PC-3 (cell line): ENCODE data around the gene CRY1. TPM values are rescaled to one million over a fixed set of nuclear protein-coding genes. Genes with fewer than 3 reads are reported as not detected.
A peak's percentile ranks its signal among the peaks of the same experiment; 100 is the strongest.

Experiments
- ATAC-seq: fragments of 200-7000 bp; cut with Tn5 transposase; 2 replicates; pipeline ENCODE4 v1.9.1; 2020; ENCODE audit warnings: mild to moderate bottlenecking, moderate library complexity
- BruUV-seq: library from RNA; stranded (reverse); fragments of 400-500 nt; replicated peaks from 2 replicates; lab custom pipeline; 2021; lab: Mats Ljungman, UMichigan
- CTCF ChIA-PET: fragments of 300-600 bp; sonication (Branson Sonifier 250); formaldehyde crosslinking; loops from one replicate; lab custom pipeline; 2022; ENCODE audit warnings: antibody characterized with exemption; lab: Charles Lee
- POLR2A ChIA-PET: fragments of 300-600 bp; sonication (Branson Sonifier 250); formaldehyde crosslinking; loops from one replicate; lab custom pipeline; 2022; ENCODE audit warnings: antibody characterized with exemption; ENCODE audit not compliant: unreplicated experiment; lab: Charles Lee
- DNase-seq: peaks from one replicate; pipeline ENCODE4 v3.0.0-alpha.2; 2015
- H2AFZ ChIP-seq: fragments of 300-600 bp; sonication (generic); 2 replicates; pipeline ENCODE4 v1.6.0; 2016; ENCODE audit warnings: antibody characterized with exemption, low read length
- H3F3A ChIP-seq: fragments of 300-600 bp; sonication (generic); one replicate; pipeline ENCODE4 v1.6.0; 2017; ENCODE audit warnings: antibody characterized with exemption, low read length, control low read depth, mild to moderate bottlenecking; ENCODE audit not compliant: unreplicated experiment
- H3K27ac ChIP-seq: fragments of 300-600 bp; sonication (generic); 2 replicates; pipeline ENCODE4 v1.5.1; 2016; ENCODE audit warnings: mild to moderate bottlenecking, low read length
- H3K27me3 ChIP-seq: fragments of 300-600 bp; sonication (generic); 2 replicates; pipeline ENCODE4 v1.6.1; 2016; ENCODE audit warnings: low read length, mixed read lengths
- H3K36me3 ChIP-seq: fragments of 300-600 bp; sonication (generic); 2 replicates; pipeline ENCODE4 v1.6.1; 2016; ENCODE audit warnings: low read depth, mixed run types, low read length, mixed read lengths
- H3K4me1 ChIP-seq: fragments of 300-600 bp; sonication (generic); 2 replicates; pipeline ENCODE4 v1.5.1; 2016; ENCODE audit warnings: low read length; ENCODE audit not compliant: insufficient read depth
- H3K4me2 ChIP-seq: fragments of 300-600 bp; sonication (generic); 2 replicates; pipeline ENCODE4 v1.6.0; 2016; ENCODE audit warnings: low read length
- H3K4me3 ChIP-seq: fragments of 300-600 bp; sonication (generic); 2 replicates; pipeline ENCODE4 v1.5.1; 2016; ENCODE audit warnings: mild to moderate bottlenecking, low read length, mixed read lengths
- H3K79me2 ChIP-seq: fragments of 300-600 bp; sonication (generic); 2 replicates; pipeline ENCODE4 v1.6.1; 2017; ENCODE audit warnings: low read length, mixed read lengths
- H3K9ac ChIP-seq: fragments of 300-600 bp; sonication (generic); 2 replicates; pipeline ENCODE4 v1.6.0; 2016; ENCODE audit warnings: mild to moderate bottlenecking, low read length
- H3K9me2 ChIP-seq: fragments of 300-600 bp; sonication (generic); replicated peaks from 2 replicates; pipeline ENCODE4 v1.6.1; 2016; ENCODE audit warnings: mixed run types, low read length, mixed read lengths
- H3K9me3 ChIP-seq: fragments of 300-600 bp; sonication (generic); 2 replicates; pipeline ENCODE4 v1.6.1; 2016; ENCODE audit warnings: low read length, mixed read lengths
- H4K20me1 ChIP-seq: fragments of 300-600 bp; sonication (generic); 2 replicates; pipeline ENCODE4 v1.6.1; 2016; ENCODE audit warnings: low read length, mixed read lengths
- CTCF ChIP-seq: fragments of 300-600 bp; sonication (generic); conservative IDR thresholded peaks from 2 replicates; pipeline ENCODE4 v1.5.1; 2017; ENCODE audit warnings: antibody characterized with exemption, low read depth, mild to moderate bottlenecking, low read length
- EZH2 ChIP-seq: fragments of 300-600 bp; sonication (generic); IDR thresholded peaks from one replicate; pipeline ENCODE4 v1.6.1; 2017; ENCODE audit warnings: antibody characterized with exemption, mild to moderate bottlenecking, low read length; ENCODE audit not compliant: unreplicated experiment
- EZH2phosphoT487 ChIP-seq: fragments of 300-600 bp; sonication (generic); IDR thresholded peaks from 2 replicates; pipeline ENCODE4 v1.6.1; 2018; ENCODE audit warnings: mild to moderate bottlenecking, antibody characterized with exemption, low read length, borderline replicate concordance
- intact Hi-C: fragments of 100-400 bp; cut with micrococcal nuclease; formaldehyde crosslinking; loops from 2 replicates; pipeline ENCODE4 v1.9.0; 2023
- total RNA-seq: library from RNA; depleted of rRNA; stranded (reverse); fragments of >200 nt; gene quantifications from 2 replicates; pipeline ENCODE4 v1.2.3, GENCODE V29; 2014

Gene CRY1
- total RNA-seq, 1 experiment from 2014 or later = 32.0 TPM

- H3K36me3 ChIP-seq = 0 out of 2 replicates have a peak, but pooled peaks cover 4% of the 10 kb centered on the region
- peak overlapping the region; percentile 79 for H3K4me2 ChIP-seq
- no peaks in the 10 kb centered on the region for H3K9me2 ChIP-seq
- peaks cover 44% of the 10 kb centered on the region for H3K79me2 ChIP-seq
- peaks cover 5% of the 10 kb centered on the region for H3F3A ChIP-seq
- ATAC-seq (no peak), DNase-seq (no peak)
- H3K9ac ChIP-seq = peak overlapping the region; percentile 82; the same call in 1 of the 2 replicates
- ChIA-PET POLR2A (no interaction called here), CTCF (no interaction called here)
- peaks cover 6% of the 10 kb centered on the region; the same call in 1 of the 2 replicates for H4K20me1 ChIP-seq
- intact Hi-C loops = loop anchor here (2.0 to 5.0 kb wide), 3 partner anchors 29 to 660 kb away; partner anchors contain the start of genes MTERF2 and RIC8B
- BruUV-seq = no TSS peak
- peak overlapping the region; percentile 98; the same call in 1 of the 2 replicates for H2AFZ ChIP-seq
- no peak overlapping the region for H3K27ac ChIP-seq
- H3K9me3 ChIP-seq = no peaks in the 10 kb centered on the region
- no peaks in the 10 kb centered on the region for H3K27me3 ChIP-seq
- peak overlapping the region; percentile 80 for H3K4me3 ChIP-seq
- H3K4me1 ChIP-seq = peaks cover 20% of the 10 kb centered on the region
- TF ChIP-seq EZH2phosphoT487 (no peak), EZH2 (no peak)
Measured at GRCh38 chr12:106957583-106957982, 135.8 kb downstream of the CRY1 start.

GRCh38 chr12:106956048-106956578, 137.2 kb downstream of the CRY1 start:
- peak overlapping the region; percentile 79 for H3K4me2 ChIP-seq
- intact Hi-C loops = loop anchor here (2.0 to 5.0 kb wide), 3 partner anchors 31 to 659 kb away; partner anchors contain the start of genes MTERF2 and RIC8B
- H3K79me2 ChIP-seq = peaks cover 44% of the 10 kb centered on the region
- ChIA-PET CTCF (interaction anchor here (0.7 kb wide), 1 partner anchor 16 kb away, joined by 3 read pairs; no protein-coding TSS in a partner anchor), POLR2A (interaction anchor here (0.6 to 1.5 kb wide), 2 partner anchors 31 to 576 kb away, joined by 5 to 27 read pairs; partner anchors contain the start of gene MTERF2)
- H3K27ac ChIP-seq = peak overlapping the region; percentile 32
- H3K4me1 ChIP-seq = peaks cover 20% of the 10 kb centered on the region
- H3K4me3 ChIP-seq = peak overlapping the region; percentile 80
- no peaks in the 10 kb centered on the region for H3K27me3 ChIP-seq
- no peaks in the 10 kb centered on the region for H3K9me3 ChIP-seq
- no peak for TF ChIP-seq EZH2
- TF ChIP-seq EZH2phosphoT487 = no peak
- no peak; the same call in 1 of the 2 replicates for TF ChIP-seq CTCF
- BruUV-seq = no TSS peak
- H3K9ac ChIP-seq = peak overlapping the region; percentile 82
- peaks cover 5% of the 10 kb centered on the region for H3F3A ChIP-seq
- ATAC-seq (peak; percentile 49), DNase-seq (no peak)
- peaks cover 6% of the 10 kb centered on the region; the same call in 1 of the 2 replicates for H4K20me1 ChIP-seq
- H3K36me3 ChIP-seq = 0 out of 2 replicates have a peak, but pooled peaks cover 4% of the 10 kb centered on the region
- H3K9me2 ChIP-seq = no peaks in the 10 kb centered on the region
- peak overlapping the region; percentile 98 for H2AFZ ChIP-seq

GRCh38 chr12:106955377-106956047, 137.8 kb downstream of the CRY1 start, which contains the start of gene TMEM263:
Gene TMEM263, plus strand, starts transcription at chr12:106955907. Its CDS starts 11,210 bp downstream, at chr12:106967117.
- Histone ChIP-seq H3K4me1 (peaks cover 20% of the 10 kb centered on the region), H3K4me3 (peak within 1 kb of the TSS; percentile 80), H3K27me3 (no peaks in the 10 kb centered on the region), H2AFZ (peak within 1 kb of the TSS; percentile 98), H3K27ac (peak within 1 kb of the TSS; percentile 32), H3K4me2 (peak within 1 kb of the TSS; percentile 79), H3K36me3 (no peaks in the 10 kb centered on the region), H4K20me1 (peaks cover 6% of the 10 kb centered on the region; the same call in 1 of the 2 replicates), H3F3A (peaks cover 5% of the 10 kb centered on the region), H3K79me2 (peaks cover 39% of the 10 kb centered on the region), H3K9ac (peak within 1 kb of the TSS; percentile 82), H3K9me3 (no peaks in the 10 kb centered on the region), H3K9me2 (no peaks in the 10 kb centered on the region)
- DNase-seq (peak; percentile 94), ATAC-seq (peak; percentile 77)
- CTCF ChIA-PET = interaction anchor here (0.7 kb wide), 1 partner anchor 17 kb away, joined by 3 read pairs; no protein-coding TSS in a partner anchor
- TF ChIP-seq EZH2phosphoT487 = no peak
- TF ChIP-seq CTCF = 0 out of 2 replicates have a peak, but pooled peaks have one; percentile 23
- POLR2A ChIA-PET = interaction anchor here (1.5 kb wide), 1 partner anchor 32 kb away, joined by 5 read pairs; the partner anchor contains the start of gene MTERF2
- intact Hi-C loops = loop anchor here (1.0 to 5.0 kb wide), 5 partner anchors 31 to 658 kb away; partner anchors contain the start of genes MTERF2 and RIC8B
- BruUV-seq = no TSS peak
